GM23338 (cell line): Measurements from ENCODE around the gene TMEM51. TPM values are rescaled to one million over a fixed set of nuclear protein-coding genes. Genes with fewer than 3 reads are reported as not detected.

Experiments
- ATAC-seq: fragments of 200-7000 bp; cut with Tn5 transposase; 3 replicates; pipeline ENCODE4 v1.9.1; 2020
- DNase-seq: peaks from one replicate; pipeline ENCODE4 v3.0.0-alpha.2; 2015; ENCODE audit warnings: low spot score
- H2AFZ ChIP-seq: fragments of 200-600 bp; sonication (generic); 2 replicates; pipeline ENCODE4 v1.8.0; 2016; ENCODE audit warnings: antibody characterized with exemption, mild to moderate bottlenecking, moderate library complexity
- H3F3A ChIP-seq: fragments of 200-600 bp; sonication (generic); replicated peaks from 2 replicates; pipeline ENCODE4 v1.8.0; 2017; ENCODE audit warnings: antibody characterized with exemption, mixed run types, low read depth
- H3K27ac ChIP-seq: fragments of 200-600 bp; sonication (generic); 2 replicates; pipeline ENCODE4 v1.6.1; 2016; ENCODE audit warnings: low read depth
- H3K27me3 ChIP-seq: fragments of 200-600 bp; sonication (generic); 2 replicates; pipeline ENCODE4 v1.8.0; 2016; ENCODE audit warnings: mild to moderate bottlenecking, mixed run types, moderate library complexity; ENCODE audit not compliant: insufficient read depth
- H3K36me3 ChIP-seq: fragments of 200-600 bp; sonication (generic); 2 replicates; pipeline ENCODE4 v1.8.0; 2016; ENCODE audit warnings: mild to moderate bottlenecking; ENCODE audit not compliant: insufficient read depth
- H3K4me1 ChIP-seq: fragments of 200-600 bp; sonication (generic); 2 replicates; pipeline ENCODE4 v1.8.0; 2016; ENCODE audit warnings: mild to moderate bottlenecking, moderate library complexity; ENCODE audit not compliant: insufficient read depth
- H3K4me2 ChIP-seq: fragments of 200-600 bp; sonication (generic); 2 replicates; pipeline ENCODE4 v1.7.1; 2017; ENCODE audit warnings: mixed run types
- H3K4me3 ChIP-seq: fragments of 200-600 bp; sonication (generic); 2 replicates; pipeline ENCODE4 v1.6.1; 2016; ENCODE audit warnings: mixed run types
- H3K79me2 ChIP-seq: fragments of 200-600 bp; sonication (generic); replicated peaks from 2 replicates; pipeline ENCODE4 v1.8.0; 2017; ENCODE audit warnings: mild to moderate bottlenecking; ENCODE audit not compliant: insufficient read depth
- H3K9me2 ChIP-seq: fragments of 200-600 bp; sonication (generic); 2 replicates; pipeline ENCODE4 v1.8.0; 2017; ENCODE audit not compliant: insufficient read depth
- H4K20me1 ChIP-seq: fragments of 200-600 bp; sonication (generic); replicated peaks from 2 replicates; pipeline ENCODE4 v1.8.0; 2017; ENCODE audit warnings: mild to moderate bottlenecking; ENCODE audit not compliant: insufficient read depth
- H3K27ac Mint-ChIP-seq: 2 replicates; pipeline ENCODE4 v1.8.0; 2020; ENCODE audit warnings: inconsistent platforms, mild to moderate bottlenecking, moderate library complexity, mixed read lengths
- H3K27me3 Mint-ChIP-seq: 3 replicates; pipeline ENCODE4 v1.8.0; 2022; ENCODE audit warnings: low read depth, mild to moderate bottlenecking, moderate library complexity, mixed read lengths, inconsistent platforms; ENCODE audit not compliant: insufficient read depth, poor library complexity
- H3K36me3 Mint-ChIP-seq: 3 replicates; pipeline ENCODE4 v1.8.0; 2021; ENCODE audit warnings: low read depth, mild to moderate bottlenecking, inconsistent platforms, moderate library complexity, mixed read lengths
- H3K4me1 Mint-ChIP-seq: 3 replicates; pipeline ENCODE4 v1.8.0; 2020; ENCODE audit warnings: mild to moderate bottlenecking, inconsistent platforms, mixed read lengths
- H3K4me3 Mint-ChIP-seq: 3 replicates; pipeline ENCODE4 v1.8.0; 2021; ENCODE audit warnings: moderate library complexity, mild to moderate bottlenecking, inconsistent platforms, mixed read lengths
- H3K9me3 Mint-ChIP-seq: 3 replicates; pipeline ENCODE4 v1.8.0; 2020; ENCODE audit warnings: moderate library complexity, mild to moderate bottlenecking, inconsistent platforms, mixed read lengths
- CTCF ChIP-seq, 2 experiments: fragments of 200-600 bp in 1 of 2; sonication (generic) in 1 of 2; conservative IDR thresholded peaks; 2 replicates each; pipeline versions ENCODE4 v1.5.1 to v1.6.1; 2016 to 2017; ENCODE audit warnings: antibody characterized with exemption in 2 of 2, low read depth in 2 of 2, mild to moderate bottlenecking in 2 of 2, moderate library complexity in 1 of 2
- ETS1 ChIP-seq: IDR thresholded peaks from 2 replicates; pipeline ENCODE4 v1.6.1; 2016; ENCODE audit warnings: antibody characterized with exemption
- EZH2 ChIP-seq: fragments of 200-600 bp; sonication (generic); IDR thresholded peaks from one replicate; pipeline ENCODE4 v1.8.0; 2017; ENCODE audit warnings: antibody characterized with exemption, mild to moderate bottlenecking, low read depth; ENCODE audit not compliant: unreplicated experiment
- JUNB ChIP-seq: IDR thresholded peaks from one replicate; pipeline ENCODE4 v1.6.1; 2016; ENCODE audit warnings: antibody characterized with exemption; ENCODE audit not compliant: unreplicated experiment
- NANOG ChIP-seq: IDR thresholded peaks from 2 replicates; pipeline ENCODE4 v1.6.1; 2016; ENCODE audit warnings: antibody characterized with exemption, borderline replicate concordance
- POLR2AphosphoS5 ChIP-seq: IDR thresholded peaks from 2 replicates; pipeline ENCODE4 v1.6.1; 2016; ENCODE audit warnings: antibody characterized with exemption, low read depth
- STAT1 ChIP-seq: IDR thresholded peaks from one replicate; pipeline ENCODE4 v1.6.1; 2016; ENCODE audit warnings: antibody characterized with exemption; ENCODE audit not compliant: unreplicated experiment
- ZNF331 ChIP-seq: fragments of 250-450 bp; sonication (Bioruptor Pico); IDR thresholded peaks from 2 replicates; pipeline ENCODE4 v1.5.0; 2020; ENCODE audit warnings: low read depth, mild to moderate bottlenecking, moderate library complexity
- ZNF462 ChIP-seq: fragments of 250-450 bp; sonication (Bioruptor Pico); IDR thresholded peaks from 2 replicates; pipeline ENCODE4 v1.5.0; 2020; ENCODE audit warnings: mild to moderate bottlenecking, moderate library complexity
- polyA plus RNA-seq: library from polyadenylated mRNA; unstranded; fragments of >200 nt; fragmentation: Nextera tagmentation; extraction: Ambion mirVana; gene quantifications from 2 replicates; pipeline ENCODE4 v1.2.1, GENCODE V29; 2016
- total RNA-seq: library from RNA; depleted of rRNA; stranded (reverse); fragments of >200 nt; shearing (Covaris generic); gene quantifications from 2 replicates; pipeline ENCODE4 v1.2.3, GENCODE V29; 2014

TMEM51 gene
- total and polyA plus RNA-seq, 2 experiments from 2014 or later: 4.0 to 5.2 TPM

GRCh38 chr1:15110128-15110866 lies 43.2 kb upstream of the TMEM51 start:
- Mint-ChIP-seq H3K4me3 (no peak overlapping the region), H3K4me1 (peaks cover 40% of the 10 kb centered on the region), H3K9me3 (no peaks in the 10 kb centered on the region), H3K27me3 (peaks cover 8% of the 10 kb centered on the region), H3K36me3 (no peaks in the 10 kb centered on the region), H3K27ac (no peak overlapping the region)
- H3K9me2 ChIP-seq: no peaks in the 10 kb centered on the region
- H3F3A ChIP-seq: peaks cover 6% of the 10 kb centered on the region; the same call in 1 of the 2 replicates
- no peak overlapping the region for H3K27ac ChIP-seq
- TF ChIP-seq ETS1: no peak
- no peak for TF ChIP-seq POLR2AphosphoS5
- TF ChIP-seq CTCF (conservative IDR thresholded peaks at IDR 0.05; ENCODE audit: low read depth in 2 of 2): no peak
- no peak for TF ChIP-seq EZH2
- no peak for TF ChIP-seq ZNF462 (CRISPR knock-in tag)
- no peak for TF ChIP-seq NANOG
- no peak for TF ChIP-seq JUNB
- TF ChIP-seq STAT1: no peak
- no peak for TF ChIP-seq ZNF331
- H3K4me3 ChIP-seq: no peak overlapping the region
- no peaks in the 10 kb centered on the region for H3K36me3 ChIP-seq
- peak overlapping the region; percentile 48; the same call in 1 of the 2 replicates for H3K4me2 ChIP-seq
- ATAC-seq (no peak), DNase-seq (no peak)
- no peaks in the 10 kb centered on the region for H4K20me1 ChIP-seq
- peak overlapping the region; percentile 47; the same call in 1 of the 2 replicates for H2AFZ ChIP-seq
- H3K27me3 ChIP-seq: no peaks in the 10 kb centered on the region
- H3K4me1 ChIP-seq: peaks cover 26% of the 10 kb centered on the region
- H3K79me2 ChIP-seq: no peaks in the 10 kb centered on the region
